Measurements from ENCODE around the gene CLEC18A. TPM values are rescaled to one million over a fixed set of nuclear protein-coding genes. Genes with fewer than 3 reads are reported as not detected.

The CLEC18A gene
- total and polyA plus RNA-seq, 2 experiments from 2014 or later, result 0.13 to 0.90 TPM

DNA sequence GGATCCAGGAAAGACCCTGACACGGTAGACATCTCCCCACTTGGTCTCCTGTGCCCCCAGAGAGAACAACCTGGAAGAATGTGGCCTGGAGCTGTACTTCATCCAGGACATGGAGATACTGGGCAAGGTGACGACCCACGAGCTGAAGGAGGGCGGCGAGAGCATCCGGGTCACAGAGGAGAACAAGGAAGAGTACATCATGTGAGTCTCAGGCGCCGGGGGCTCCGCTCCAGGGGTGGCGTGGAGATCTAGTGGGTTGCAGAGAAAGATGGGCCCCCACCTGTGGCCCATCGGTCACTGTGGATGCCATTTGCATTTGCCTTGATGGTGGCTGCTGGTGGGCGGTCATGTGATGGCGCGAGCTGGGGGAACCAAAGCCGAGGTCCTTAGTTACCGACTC, 14.9 kb upstream of the CLEC18A start:
- H3K36me3 ChIP-seq (ENCODE audit: insufficient read depth), result 0 out of 2 replicates have a peak, but pooled peaks cover 6% of the 10 kb centered on the region
- 0 out of 2 replicates have a peak, but pooled peaks cover 5% of the 10 kb centered on the region for H3F3A ChIP-seq (replicated peaks; ENCODE audit: low read depth)
- no peak overlapping the region for H2AFZ ChIP-seq
- Mint-ChIP-seq H3K9me3 (no peaks in the 10 kb centered on the region; the same call in 2 of the 3 replicates), H3K4me3 (no peak overlapping the region), H3K27me3 (ENCODE audit: insufficient read depth, low read depth, poor library complexity) (peaks cover 5% of the 10 kb centered on the region), H3K4me1 (no peaks in the 10 kb centered on the region), H3K27ac (no peak overlapping the region), H3K36me3 (ENCODE audit: low read depth) (peaks cover 27% of the 10 kb centered on the region)
- no peak overlapping the region for H3K4me3 ChIP-seq
- DNase-seq (ENCODE audit: low spot score), result no peak
- H3K27me3 ChIP-seq (ENCODE audit: insufficient read depth), result no peaks in the 10 kb centered on the region
- no peaks in the 10 kb centered on the region for H4K20me1 ChIP-seq (replicated peaks; ENCODE audit: insufficient read depth)
- H3K9me2 ChIP-seq (ENCODE audit: insufficient read depth), result no peaks in the 10 kb centered on the region
- no peaks in the 10 kb centered on the region for H3K79me2 ChIP-seq (replicated peaks; ENCODE audit: insufficient read depth)
- H3K4me2 ChIP-seq, result no peak overlapping the region
- H3K4me1 ChIP-seq (ENCODE audit: insufficient read depth), result no peaks in the 10 kb centered on the region
- H3K27ac ChIP-seq (ENCODE audit: low read depth), result no peak overlapping the region
- no peak for ATAC-seq
- no peak for TF ChIP-seq EZH2phosphoT487 (IDR thresholded peaks at IDR 0.05; ENCODE audit: unreplicated experiment)
- TF ChIP-seq, protein P1, sequence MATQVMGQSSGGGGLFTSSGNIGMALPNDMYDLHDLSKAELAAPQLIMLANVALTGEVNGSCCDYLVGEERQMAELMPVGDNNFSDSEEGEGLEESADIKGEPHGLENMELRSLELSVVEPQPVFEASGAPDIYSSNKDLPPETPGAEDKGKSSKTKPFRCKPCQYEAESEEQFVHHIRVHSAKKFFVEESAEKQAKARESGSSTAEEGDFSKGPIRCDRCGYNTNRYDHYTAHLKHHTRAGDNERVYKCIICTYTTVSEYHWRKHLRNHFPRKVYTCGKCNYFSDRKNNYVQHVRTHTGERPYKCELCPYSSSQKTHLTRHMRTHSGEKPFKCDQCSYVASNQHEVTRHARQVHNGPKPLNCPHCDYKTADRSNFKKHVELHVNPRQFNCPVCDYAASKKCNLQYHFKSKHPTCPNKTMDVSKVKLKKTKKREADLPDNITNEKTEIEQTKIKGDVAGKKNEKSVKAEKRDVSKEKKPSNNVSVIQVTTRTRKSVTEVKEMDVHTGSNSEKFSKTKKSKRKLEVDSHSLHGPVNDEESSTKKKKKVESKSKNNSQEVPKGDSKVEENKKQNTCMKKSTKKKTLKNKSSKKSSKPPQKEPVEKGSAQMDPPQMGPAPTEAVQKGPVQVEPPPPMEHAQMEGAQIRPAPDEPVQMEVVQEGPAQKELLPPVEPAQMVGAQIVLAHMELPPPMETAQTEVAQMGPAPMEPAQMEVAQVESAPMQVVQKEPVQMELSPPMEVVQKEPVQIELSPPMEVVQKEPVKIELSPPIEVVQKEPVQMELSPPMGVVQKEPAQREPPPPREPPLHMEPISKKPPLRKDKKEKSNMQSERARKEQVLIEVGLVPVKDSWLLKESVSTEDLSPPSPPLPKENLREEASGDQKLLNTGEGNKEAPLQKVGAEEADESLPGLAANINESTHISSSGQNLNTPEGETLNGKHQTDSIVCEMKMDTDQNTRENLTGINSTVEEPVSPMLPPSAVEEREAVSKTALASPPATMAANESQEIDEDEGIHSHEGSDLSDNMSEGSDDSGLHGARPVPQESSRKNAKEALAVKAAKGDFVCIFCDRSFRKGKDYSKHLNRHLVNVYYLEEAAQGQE (IDR thresholded peaks at IDR 0.05; ENCODE audit: unreplicated experiment), result no peak
- TF ChIP-seq NANOG (IDR thresholded peaks at IDR 0.05; ENCODE audit: borderline replicate concordance), result no peak
- no peak for TF ChIP-seq POLR2AphosphoS5 (IDR thresholded peaks at IDR 0.05; ENCODE audit: low read depth)
- no peak for TF ChIP-seq JUNB (IDR thresholded peaks at IDR 0.05; ENCODE audit: unreplicated experiment)
- TF ChIP-seq EZH2 (IDR thresholded peaks at IDR 0.05; ENCODE audit: low read depth, unreplicated experiment), result no peak

- no peak overlapping the region for H3K4me3 ChIP-seq
- no peak overlapping the region for H2AFZ ChIP-seq
- DNase-seq (ENCODE audit: low spot score), result no peak
- TF ChIP-seq STAT1 (IDR thresholded peaks at IDR 0.05; ENCODE audit: unreplicated experiment), result no peak
- TF ChIP-seq, protein P2, sequence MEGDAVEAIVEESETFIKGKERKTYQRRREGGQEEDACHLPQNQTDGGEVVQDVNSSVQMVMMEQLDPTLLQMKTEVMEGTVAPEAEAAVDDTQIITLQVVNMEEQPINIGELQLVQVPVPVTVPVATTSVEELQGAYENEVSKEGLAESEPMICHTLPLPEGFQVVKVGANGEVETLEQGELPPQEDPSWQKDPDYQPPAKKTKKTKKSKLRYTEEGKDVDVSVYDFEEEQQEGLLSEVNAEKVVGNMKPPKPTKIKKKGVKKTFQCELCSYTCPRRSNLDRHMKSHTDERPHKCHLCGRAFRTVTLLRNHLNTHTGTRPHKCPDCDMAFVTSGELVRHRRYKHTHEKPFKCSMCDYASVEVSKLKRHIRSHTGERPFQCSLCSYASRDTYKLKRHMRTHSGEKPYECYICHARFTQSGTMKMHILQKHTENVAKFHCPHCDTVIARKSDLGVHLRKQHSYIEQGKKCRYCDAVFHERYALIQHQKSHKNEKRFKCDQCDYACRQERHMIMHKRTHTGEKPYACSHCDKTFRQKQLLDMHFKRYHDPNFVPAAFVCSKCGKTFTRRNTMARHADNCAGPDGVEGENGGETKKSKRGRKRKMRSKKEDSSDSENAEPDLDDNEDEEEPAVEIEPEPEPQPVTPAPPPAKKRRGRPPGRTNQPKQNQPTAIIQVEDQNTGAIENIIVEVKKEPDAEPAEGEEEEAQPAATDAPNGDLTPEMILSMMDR (conservative IDR thresholded peaks at IDR 0.05; ENCODE audit: low read depth in 2 of 2), result no peak
- TF ChIP-seq, protein P1 (IDR thresholded peaks at IDR 0.05; ENCODE audit: unreplicated experiment), result no peak
- no peak for TF ChIP-seq CREB1 (CRISPR knock-in tag; IDR thresholded peaks at IDR 0.05; ENCODE audit: low read depth)
- no peak for TF ChIP-seq NANOG (IDR thresholded peaks at IDR 0.05; ENCODE audit: borderline replicate concordance)
- TF ChIP-seq ZNF114 (CRISPR knock-in tag; IDR thresholded peaks at IDR 0.05), result no peak
- TF ChIP-seq EZH2 (IDR thresholded peaks at IDR 0.05; ENCODE audit: low read depth, unreplicated experiment), result no peak
- TF ChIP-seq POLR2AphosphoS5 (IDR thresholded peaks at IDR 0.05; ENCODE audit: low read depth), result no peak
Observed at GRCh38 chr16:69936751-69937211, 14.4 kb upstream of the CLEC18A start.

More at GRCh38 chr16:69936751-69937211, 14.4 kb upstream of the CLEC18A start:
- peaks cover 9% of the 10 kb centered on the region for H3K27me3 Mint-ChIP-seq (ENCODE audit: insufficient read depth, low read depth, poor library complexity)
- Histone ChIP-seq H3K4me1 (ENCODE audit: insufficient read depth) (no peaks in the 10 kb centered on the region), H3K36me3 (ENCODE audit: insufficient read depth) (0 out of 2 replicates have a peak, but pooled peaks cover 6% of the 10 kb centered on the region), H3K27ac (ENCODE audit: low read depth) (no peak overlapping the region), H3K4me2 (no peak overlapping the region), H3F3A (replicated peaks; ENCODE audit: low read depth) (0 out of 2 replicates have a peak, but pooled peaks cover 5% of the 10 kb centered on the region), H3K27me3 (ENCODE audit: insufficient read depth) (no peaks in the 10 kb centered on the region), H4K20me1 (replicated peaks; ENCODE audit: insufficient read depth) (no peaks in the 10 kb centered on the region), H3K9me2 (ENCODE audit: insufficient read depth) (no peaks in the 10 kb centered on the region), H3K79me2 (replicated peaks; ENCODE audit: insufficient read depth) (no peaks in the 10 kb centered on the region)
- H3K4me1 Mint-ChIP-seq, result no peaks in the 10 kb centered on the region
- H3K4me3 Mint-ChIP-seq, result no peak overlapping the region
- H3K9me3 Mint-ChIP-seq, result no peaks in the 10 kb centered on the region; the same call in 2 of the 3 replicates
- no peak overlapping the region; the same call in 1 of the 2 replicates for H3K27ac Mint-ChIP-seq
- ATAC-seq, result no peak
- peaks cover 27% of the 10 kb centered on the region for H3K36me3 Mint-ChIP-seq (ENCODE audit: low read depth)
